Activated naive CD4-positive, alpha-beta T cell treated with anti-CD3 and anti-CD28 coated beads, Interleukin-2, amount 10 ng/mL, durations not matched to agents 7 days and 5 days (primary cell): Measurements from ENCODE around the gene SMOC1.

ENCODE experiments used
- CTCF ChIA-PET: fragments of 350-600 bp; sonication (Branson Sonifier 250); formaldehyde crosslinking; loops from one replicate; lab custom pipeline; 2021; ENCODE audit warnings: antibody characterized with exemption; lab: Charles Lee
- DNase-seq: peaks from one replicate; pipeline ENCODE4 v3.0.0-alpha.2; 2020
- H3K27ac Mint-ChIP-seq: one replicate; pipeline ENCODE4 v1.8.0; 2021; ENCODE audit warnings: mild to moderate bottlenecking, moderate library complexity, mixed read lengths
- H3K27me3 Mint-ChIP-seq: one replicate; pipeline ENCODE4 v1.8.0; 2021; ENCODE audit warnings: mild to moderate bottlenecking, mixed read lengths
- H3K36me3 Mint-ChIP-seq: one replicate; pipeline ENCODE4 v1.8.0; 2021; ENCODE audit warnings: mixed read lengths
- H3K4me1 Mint-ChIP-seq: one replicate; pipeline ENCODE4 v1.8.0; 2021; ENCODE audit warnings: mixed read lengths
- H3K4me3 Mint-ChIP-seq: one replicate; pipeline ENCODE4 v1.8.0; 2021; ENCODE audit warnings: mild to moderate bottlenecking, moderate library complexity, mixed read lengths
- H3K9me3 Mint-ChIP-seq: one replicate; pipeline ENCODE4 v1.8.0; 2021; ENCODE audit warnings: mixed read lengths

The SMOC1 gene

DNA sequence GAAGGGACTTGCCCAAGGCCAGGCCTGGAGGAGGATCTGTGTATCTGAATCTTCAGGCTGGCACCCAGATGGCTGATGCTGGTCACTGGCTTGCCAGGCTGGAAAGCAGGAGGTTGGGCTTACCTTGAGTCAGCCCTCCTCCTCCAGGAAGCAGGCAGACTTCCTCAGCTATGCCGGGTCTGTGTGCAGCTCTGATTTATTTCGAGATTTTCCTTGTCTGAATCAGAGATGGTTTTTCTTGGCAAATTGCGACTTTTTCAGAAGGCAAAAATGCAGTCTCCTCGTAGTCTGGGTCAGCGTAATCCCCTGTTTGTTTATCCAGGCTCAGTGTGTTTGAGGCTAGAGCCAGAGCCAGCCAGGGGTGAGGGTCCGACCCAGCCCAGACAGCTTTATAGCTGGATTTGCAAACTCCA is 48.9 kb downstream of the SMOC1 start:
- CTCF ChIA-PET = no interaction called here
- Mint-ChIP-seq H3K36me3 (no peaks in the 10 kb centered on the region), H3K27me3 (peaks cover 66% of the 10 kb centered on the region), H3K4me3 (no peak overlapping the region), H3K27ac (no peak overlapping the region), H3K9me3 (no peaks in the 10 kb centered on the region), H3K4me1 (no peaks in the 10 kb centered on the region)
- DNase-seq = no peak

DNA sequence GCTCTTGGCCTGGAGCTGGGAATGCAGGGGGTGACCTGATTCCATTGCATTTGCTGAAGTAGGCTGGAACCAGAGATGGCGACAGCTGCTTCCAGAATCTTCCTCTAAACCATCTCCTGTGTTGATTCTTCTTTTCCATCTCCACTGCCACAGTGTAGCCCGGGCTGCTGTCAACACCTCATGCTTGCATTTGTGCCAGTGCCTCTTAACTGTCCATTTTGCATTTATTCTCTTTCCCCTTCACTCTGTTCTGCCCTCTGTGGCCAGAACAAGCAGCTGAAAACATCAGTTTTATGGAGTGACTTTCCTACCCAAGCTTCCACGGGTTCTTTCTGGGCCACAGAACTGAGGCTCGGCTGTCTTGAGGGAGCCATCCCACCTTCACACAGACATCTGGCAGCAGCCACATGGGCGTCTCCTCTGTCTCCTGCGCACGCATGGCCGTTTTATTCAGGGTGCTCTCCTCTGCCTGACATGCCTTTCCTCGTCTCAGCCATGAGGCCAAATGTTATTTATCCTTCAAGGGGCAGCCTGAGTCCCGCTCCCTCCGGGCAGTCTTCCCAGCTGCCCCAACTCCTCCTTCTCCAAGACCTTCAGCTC is 51.7 kb downstream of the SMOC1 start:
- H3K4me3 Mint-ChIP-seq = no peak overlapping the region
- H3K9me3 Mint-ChIP-seq = no peaks in the 10 kb centered on the region
- H3K4me1 Mint-ChIP-seq = no peaks in the 10 kb centered on the region
- H3K36me3 Mint-ChIP-seq = no peaks in the 10 kb centered on the region
- CTCF ChIA-PET = no interaction called here
- no peak overlapping the region for H3K27ac Mint-ChIP-seq
- peaks cover 66% of the 10 kb centered on the region for H3K27me3 Mint-ChIP-seq
- DNase-seq = no peak

DNA sequence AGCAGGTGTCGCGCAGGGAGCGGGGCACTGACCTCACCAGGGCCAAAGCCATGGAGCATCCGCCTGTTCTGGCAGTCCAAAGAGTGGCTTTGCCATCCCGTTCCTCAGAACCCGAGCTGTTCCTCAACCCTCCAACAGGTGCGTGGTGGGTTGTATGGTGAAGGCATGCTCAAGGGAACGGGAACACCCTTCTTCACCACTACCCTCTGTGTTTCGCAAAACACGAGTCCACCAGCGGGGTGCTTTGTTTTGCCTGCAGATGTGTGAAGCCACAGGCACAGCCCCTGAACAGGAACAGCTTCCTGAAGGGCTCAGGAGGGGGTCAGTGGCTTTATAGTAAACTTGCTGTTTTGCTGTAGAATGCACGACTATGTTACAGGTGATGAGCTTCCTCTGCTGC is 52.7 kb downstream of the SMOC1 start:
- Mint-ChIP-seq H3K4me3 (no peak overlapping the region), H3K9me3 (no peaks in the 10 kb centered on the region), H3K36me3 (no peaks in the 10 kb centered on the region), H3K27ac (no peak overlapping the region), H3K27me3 (peaks cover 65% of the 10 kb centered on the region), H3K4me1 (no peaks in the 10 kb centered on the region)
- no peak for DNase-seq
- CTCF ChIA-PET = no interaction called here

GRCh38 chr14:69932391-69932790 is 53.2 kb downstream of the SMOC1 start:
- Mint-ChIP-seq H3K4me1 (no peaks in the 10 kb centered on the region), H3K9me3 (no peaks in the 10 kb centered on the region), H3K27me3 (peaks cover 63% of the 10 kb centered on the region), H3K4me3 (no peak overlapping the region), H3K27ac (no peak overlapping the region), H3K36me3 (no peaks in the 10 kb centered on the region)
- CTCF ChIA-PET = no interaction called here
- DNase-seq = no peak

GRCh38 chr14:69933623-69934275 is 54.5 kb downstream of the SMOC1 start:
- CTCF ChIA-PET = no interaction called here
- H3K27me3 Mint-ChIP-seq = peaks cover 55% of the 10 kb centered on the region
- H3K4me1 Mint-ChIP-seq = no peaks in the 10 kb centered on the region

DNA sequence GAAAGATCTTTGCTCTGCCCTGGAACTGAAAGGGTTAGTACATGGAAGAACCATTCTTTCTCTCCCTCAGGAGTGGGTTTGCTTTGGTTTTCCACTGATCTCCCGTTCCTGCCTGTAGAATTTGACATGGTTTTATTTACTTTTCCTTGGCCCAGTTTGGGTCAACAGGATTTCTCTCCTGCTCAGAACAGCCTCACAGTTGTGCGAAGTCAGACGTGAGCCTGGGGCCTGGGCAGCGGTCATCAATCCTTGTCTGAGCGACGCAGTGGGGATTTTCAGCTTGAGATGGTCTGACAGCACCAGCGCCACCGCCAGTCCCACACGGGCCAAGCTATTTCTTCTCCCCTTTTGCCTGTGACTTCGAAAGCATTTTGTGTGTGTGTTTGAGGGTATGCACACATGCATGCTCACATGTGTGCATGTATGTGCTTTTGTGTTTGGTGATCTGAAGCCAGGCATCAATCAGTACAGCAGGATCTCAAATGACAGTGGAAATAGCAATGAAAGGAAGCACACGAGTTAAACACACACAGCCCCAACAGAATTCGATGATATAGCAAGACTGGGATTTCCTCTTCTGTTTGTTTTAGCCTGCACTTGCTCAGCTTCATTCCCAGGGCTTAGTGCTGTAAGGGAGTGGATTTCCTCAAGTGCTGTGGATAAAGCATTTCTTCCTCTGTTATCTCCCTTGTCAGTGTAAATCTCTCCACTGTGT is 58.3 kb downstream of the SMOC1 start:
- CTCF ChIA-PET = no interaction called here
- Mint-ChIP-seq H3K27ac (no peak overlapping the region), H3K4me1 (no peaks in the 10 kb centered on the region), H3K27me3 (peaks cover 38% of the 10 kb centered on the region), H3K36me3 (no peaks in the 10 kb centered on the region), H3K4me3 (no peak overlapping the region), H3K9me3 (no peaks in the 10 kb centered on the region)
- DNase-seq = no peak

More at GRCh38 chr14:69933623-69934275, 54.5 kb downstream of the SMOC1 start:
- Mint-ChIP-seq H3K27ac (no peak overlapping the region), H3K4me3 (no peak overlapping the region), H3K9me3 (no peaks in the 10 kb centered on the region), H3K36me3 (no peaks in the 10 kb centered on the region)
- no peak for DNase-seq

GRCh38 chr14:69938751-69939150 is 59.5 kb downstream of the SMOC1 start:
- Mint-ChIP-seq H3K9me3 (peaks cover under 1% of the 10 kb centered on the region), H3K4me1 (no peaks in the 10 kb centered on the region), H3K36me3 (no peaks in the 10 kb centered on the region), H3K27me3 (peaks cover 43% of the 10 kb centered on the region), H3K4me3 (no peak overlapping the region), H3K27ac (no peak overlapping the region)
- DNase-seq = no peak
- CTCF ChIA-PET = no interaction called here

DNA sequence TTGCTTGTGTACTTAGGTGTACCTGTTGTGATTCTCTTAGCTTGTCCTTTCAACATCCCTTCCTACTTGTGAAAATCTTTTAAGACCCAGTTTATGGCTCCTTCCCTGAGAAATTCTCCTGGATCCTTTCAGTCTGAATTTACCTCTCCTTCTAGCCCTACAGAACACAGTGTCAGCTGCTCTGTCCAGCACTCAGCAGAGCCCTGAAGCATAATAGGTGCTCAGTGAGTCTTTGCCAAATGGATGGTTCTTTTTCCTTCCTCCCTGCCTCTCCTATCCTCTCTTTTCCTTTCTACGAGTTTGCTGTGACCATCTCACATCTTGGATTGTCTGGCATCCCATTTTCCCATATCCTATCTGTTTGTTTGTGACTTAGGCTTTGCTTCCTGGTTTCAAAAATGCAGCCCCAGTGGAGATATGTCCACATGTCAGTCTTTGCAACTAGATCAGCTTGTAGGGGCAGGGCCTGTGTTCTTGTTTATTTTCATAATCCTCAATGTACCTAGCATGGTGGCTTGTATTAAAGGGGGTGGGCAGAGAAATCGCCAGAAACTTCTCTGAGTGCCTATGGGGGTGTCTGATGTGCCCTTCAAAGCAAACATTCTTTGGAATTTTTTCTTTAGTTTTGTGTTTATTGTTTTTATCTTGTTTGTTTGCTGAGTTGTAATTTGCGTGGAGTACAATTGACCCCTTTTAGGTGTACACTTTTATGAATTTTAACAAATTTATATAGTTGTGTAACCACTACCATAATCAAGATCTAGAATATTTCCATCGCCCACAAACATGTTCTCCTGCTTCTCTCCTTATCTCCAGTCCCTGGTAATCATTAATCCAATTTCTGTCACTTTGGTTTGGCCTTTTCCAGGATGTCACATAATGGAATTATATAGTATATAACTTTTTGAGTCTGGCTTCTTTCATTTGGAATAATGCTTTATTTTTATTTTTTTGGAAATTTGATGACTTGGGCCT is 62.8 kb downstream of the SMOC1 start:
- peaks cover 37% of the 10 kb centered on the region for H3K27me3 Mint-ChIP-seq
- H3K36me3 Mint-ChIP-seq = no peaks in the 10 kb centered on the region
- CTCF ChIA-PET = no interaction called here
- no peaks in the 10 kb centered on the region for H3K4me1 Mint-ChIP-seq
- peaks cover 11% of the 10 kb centered on the region for H3K9me3 Mint-ChIP-seq
- no peak overlapping the region for H3K4me3 Mint-ChIP-seq
- no peak overlapping the region for H3K27ac Mint-ChIP-seq
- no peak for DNase-seq

DNA sequence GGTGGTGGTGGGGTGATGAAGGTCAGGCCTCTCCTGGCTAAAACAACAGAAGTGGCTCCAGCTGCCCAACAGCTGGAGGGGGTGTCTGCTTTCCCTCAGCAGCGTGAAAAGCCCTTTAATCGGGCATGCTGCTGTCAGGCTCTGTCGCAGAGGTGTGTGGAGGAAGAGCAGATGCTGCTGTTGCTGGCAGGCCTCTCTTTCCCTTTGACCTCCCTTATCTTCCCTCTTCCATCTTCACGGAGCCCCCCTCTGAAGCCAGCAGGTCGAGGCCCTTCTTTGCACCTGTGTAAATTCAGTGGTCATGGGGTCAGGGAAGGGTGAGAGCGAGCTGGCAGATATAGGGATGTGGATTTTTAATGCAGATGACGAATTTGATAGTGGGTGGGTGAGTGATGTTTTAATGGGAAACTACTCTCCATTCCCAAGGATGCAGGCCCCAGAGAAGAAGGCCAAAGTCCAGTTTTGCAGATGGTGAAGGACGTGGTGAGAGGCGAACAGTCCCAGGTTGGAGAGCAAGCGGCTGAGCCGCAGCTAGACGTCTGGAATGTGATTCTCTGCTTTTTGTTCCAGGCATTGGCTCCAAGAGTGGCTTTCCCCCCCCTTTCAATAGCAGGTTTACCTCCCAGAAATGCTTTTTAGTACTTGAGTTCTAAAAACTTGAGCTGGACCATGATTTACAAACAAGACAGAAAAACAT is 64.0 kb downstream of the SMOC1 start:
- DNase-seq = no peak
- CTCF ChIA-PET = no interaction called here
- H3K27ac Mint-ChIP-seq = no peak overlapping the region

DNA sequence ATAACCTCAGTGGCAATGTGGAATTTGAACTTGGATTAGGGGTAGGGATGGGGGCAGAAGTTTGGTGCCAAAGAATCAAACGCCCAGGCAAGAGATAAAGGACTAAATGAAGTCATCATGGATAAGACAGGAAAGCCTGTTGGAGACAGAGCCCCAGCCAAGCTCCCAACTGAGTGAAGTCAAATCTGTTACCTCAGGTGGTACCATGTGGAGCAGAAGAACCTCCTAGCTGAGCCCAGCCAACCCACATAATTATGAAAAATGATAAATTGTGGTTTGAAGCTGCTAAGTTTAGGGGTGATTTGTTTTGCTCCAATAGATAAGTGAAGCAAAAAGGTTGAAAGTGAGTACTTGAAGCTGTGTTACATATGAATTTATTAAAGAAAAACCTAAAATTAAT is 66.1 kb downstream of the SMOC1 start:
- DNase-seq = no peak
- peaks cover 11% of the 10 kb centered on the region for H3K9me3 Mint-ChIP-seq
- H3K4me1 Mint-ChIP-seq = no peaks in the 10 kb centered on the region
- H3K4me3 Mint-ChIP-seq = no peak overlapping the region
- H3K27me3 Mint-ChIP-seq = peaks cover 36% of the 10 kb centered on the region
- H3K27ac Mint-ChIP-seq = no peak overlapping the region
- CTCF ChIA-PET = no interaction called here
- H3K36me3 Mint-ChIP-seq = no peaks in the 10 kb centered on the region

More for the DNA sequence above, 64.0 kb downstream of the SMOC1 start:
- H3K27me3 Mint-ChIP-seq = peaks cover 33% of the 10 kb centered on the region
- H3K4me1 Mint-ChIP-seq = no peaks in the 10 kb centered on the region
- no peaks in the 10 kb centered on the region for H3K36me3 Mint-ChIP-seq
- peaks cover 11% of the 10 kb centered on the region for H3K9me3 Mint-ChIP-seq
- no peak overlapping the region for H3K4me3 Mint-ChIP-seq

DNA sequence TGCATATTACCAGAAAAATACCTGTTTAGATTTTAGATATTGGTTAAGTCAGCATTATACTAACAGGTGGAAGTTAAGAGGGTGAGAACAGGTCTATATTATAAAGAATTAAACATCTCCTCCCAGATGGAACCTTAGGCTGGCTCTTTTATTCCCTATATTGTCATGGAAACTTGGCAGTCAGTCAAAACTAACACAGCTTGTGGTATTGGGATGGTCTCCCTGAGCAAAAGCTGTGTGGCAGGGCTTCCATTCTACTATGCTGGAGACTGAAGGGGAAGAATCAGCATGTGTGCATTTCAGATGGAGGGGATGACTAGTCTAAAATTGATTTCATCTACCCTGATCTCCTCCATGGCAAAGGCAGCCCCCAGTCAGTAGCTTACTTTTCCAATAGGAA is 66.7 kb downstream of the SMOC1 start:
- no peak for DNase-seq
- Mint-ChIP-seq H3K4me1 (no peaks in the 10 kb centered on the region), H3K27me3 (peaks cover 36% of the 10 kb centered on the region), H3K4me3 (no peak overlapping the region), H3K36me3 (no peaks in the 10 kb centered on the region), H3K27ac (no peak overlapping the region), H3K9me3 (peaks cover 11% of the 10 kb centered on the region)
- CTCF ChIA-PET = no interaction called here

DNA sequence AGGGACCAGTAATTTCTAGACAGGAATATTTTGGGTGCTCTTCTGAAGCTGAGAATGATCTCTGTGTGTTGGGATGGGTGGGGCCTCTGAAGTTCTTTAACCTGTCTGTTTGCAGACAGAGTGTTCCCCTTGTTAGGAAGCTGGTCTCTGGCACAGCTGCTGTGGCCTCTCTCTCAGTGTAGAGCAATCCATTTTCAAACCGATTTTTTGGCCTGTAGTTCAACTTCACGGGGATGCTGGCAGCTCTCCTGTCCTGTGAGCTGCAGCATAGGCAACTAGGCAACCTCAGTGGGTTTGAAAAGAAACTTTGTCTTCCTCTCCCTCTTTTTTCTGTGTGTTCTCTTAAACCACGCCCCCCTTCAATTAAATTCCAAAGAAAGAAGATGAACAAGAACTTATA is 69.1 kb downstream of the SMOC1 start:
- Mint-ChIP-seq H3K4me3 (no peak overlapping the region), H3K9me3 (peaks cover 11% of the 10 kb centered on the region), H3K4me1 (no peaks in the 10 kb centered on the region), H3K27ac (no peak overlapping the region), H3K27me3 (peaks cover 25% of the 10 kb centered on the region), H3K36me3 (no peaks in the 10 kb centered on the region)
- no peak for DNase-seq
- CTCF ChIA-PET = interaction anchor here (0.9 kb wide), 1 partner anchor 65 kb away, joined by 3 read pairs; no protein-coding TSS in a partner anchor

DNA sequence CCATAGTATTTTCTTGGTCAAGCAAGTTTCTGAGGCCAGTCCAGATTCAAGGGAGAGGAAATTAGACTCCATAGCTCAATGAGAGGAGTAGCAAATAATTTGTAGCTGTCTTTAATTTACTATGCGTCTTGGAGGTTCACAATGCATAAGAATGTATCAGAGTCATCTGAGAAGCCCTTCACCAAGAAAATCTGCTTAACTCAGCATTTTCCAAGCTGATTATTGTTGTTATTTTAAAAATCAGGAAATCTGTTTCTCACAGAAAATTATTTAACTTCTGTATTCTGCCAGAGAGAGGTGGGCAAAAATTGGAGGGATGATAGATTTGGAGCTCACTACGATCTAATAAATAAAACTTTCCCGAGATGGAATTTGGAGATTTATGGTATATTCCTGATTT is 72.0 kb downstream of the SMOC1 start:
- no peak for DNase-seq
- peaks cover 32% of the 10 kb centered on the region for H3K27me3 Mint-ChIP-seq
- no peak overlapping the region for H3K27ac Mint-ChIP-seq
- CTCF ChIA-PET = no interaction called here
- no peaks in the 10 kb centered on the region for H3K9me3 Mint-ChIP-seq
- H3K4me1 Mint-ChIP-seq = no peaks in the 10 kb centered on the region
- no peaks in the 10 kb centered on the region for H3K36me3 Mint-ChIP-seq
- H3K4me3 Mint-ChIP-seq = no peak overlapping the region
